K562 treated with DMSO at 1 percent for 4 hours (cell line): ENCODE data around the gene CCNL1. TPM values are rescaled to one million over a fixed set of nuclear protein-coding genes. Genes with fewer than 3 reads are reported as not detected.

ENCODE experiments used
- total RNA-seq: library from RNA; unstranded; fragments of 300-600 nt; gene quantifications from 2 replicates; pipeline ENCODE4 v1.2.3, GENCODE V29; 2022; ENCODE audit not compliant: insufficient read depth

CCNL1 gene
- 39.1 and 80.8 TPM in 2 replicates for total RNA-seq

DNA sequence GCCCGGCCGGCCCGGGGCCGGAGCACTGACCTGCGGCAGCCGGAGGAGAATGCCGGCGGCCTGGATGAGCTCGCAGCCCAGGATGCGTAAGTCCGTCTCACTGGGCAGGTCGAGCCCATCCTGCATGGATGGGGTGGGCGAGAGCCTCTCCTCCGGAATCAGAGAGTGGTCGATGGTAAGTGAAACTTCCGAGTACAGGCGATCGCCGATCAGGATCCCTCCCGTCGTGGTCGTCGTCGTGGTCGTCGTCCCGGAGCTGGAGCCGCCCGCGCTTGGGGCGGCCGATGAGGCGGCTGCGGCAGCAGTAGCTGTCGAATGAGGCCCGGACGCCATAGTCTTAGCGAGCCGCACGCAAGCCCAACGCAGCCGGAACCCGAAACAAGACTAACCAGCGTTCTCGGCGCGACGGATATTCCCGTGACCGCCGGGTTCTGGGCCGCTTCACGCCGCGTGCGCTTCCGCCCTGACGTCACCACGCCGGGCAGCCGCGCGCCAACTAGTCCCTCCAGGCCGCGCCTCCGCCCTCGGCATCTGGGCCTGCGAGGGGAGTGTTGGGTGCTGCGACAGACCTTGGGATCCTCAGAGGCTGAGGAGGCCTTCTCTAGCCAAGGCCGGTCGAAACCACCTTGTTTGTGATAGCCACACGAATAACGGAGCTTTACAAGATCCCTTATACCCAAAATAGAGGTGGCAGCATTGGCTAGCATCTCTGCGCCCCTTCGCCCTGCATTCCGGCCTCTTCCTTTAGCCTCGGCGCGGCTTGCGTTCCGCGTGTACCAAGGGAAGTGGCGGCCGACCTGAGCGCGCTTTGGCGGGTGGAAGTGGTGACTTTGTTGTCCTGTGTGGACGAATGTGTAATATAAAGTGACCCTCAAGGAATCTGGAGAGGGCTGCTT, at the start of gene CCNL1:
TSS of gene CCNL1 (minus strand) at position 386 of the 896 bp plus-strand sequence. CDS start at position 333, 53 bp downstream.

